NOMO-1 (cell line): Measurements from ENCODE around the gene RAB12.

Experiments used
- DNase-seq, 2 experiments: peaks; one replicate each; lab custom pipeline; 2025; ENCODE audit not compliant: unreplicated experiment in 2 of 2; lab: John Stamatoyannopoulos, UW

The RAB12 gene

GRCh38 chr18:8681196-8681595 lies 72.0 kb downstream of the RAB12 start:
- no peak for DNase-seq

GRCh38 chr18:8684577-8684976 lies 75.3 kb downstream of the RAB12 start:
- no peak for DNase-seq

- DNase-seq = no peak
Measured at GRCh38 chr18:8685141-8685913, 76.1 kb downstream of the RAB12 start.

GRCh38 chr18:8685914-8686216 lies 76.6 kb downstream of the RAB12 start:
- no peak for DNase-seq

- no peak for DNase-seq
Measured at GRCh38 chr18:8686611-8687010, 77.4 kb downstream of the RAB12 start.

- DNase-seq = no peak
Measured at GRCh38 chr18:8688216-8688800, 79.1 kb downstream of the RAB12 start.

- DNase-seq = no peak
Measured at GRCh38 chr18:8688816-8689215, 79.6 kb downstream of the RAB12 start.
